ENCODE results near the gene MPPED1.

MPPED1 gene

GRCh38 chr22:43428521-43428920 is 16.7 kb downstream of the MPPED1 start:
- no peak overlapping the region for H3K4me3 ChIP-seq (ENCODE audit: low read depth, low read length)

GRCh38 chr22:43429426-43429825 is 17.6 kb downstream of the MPPED1 start:
- no peak overlapping the region for H3K4me3 ChIP-seq (ENCODE audit: low read depth, low read length)

GRCh38 chr22:43431808-43432554 is 20.2 kb downstream of the MPPED1 start:
- H3K4me3 ChIP-seq (ENCODE audit: low read depth, low read length) = no peak overlapping the region

- H3K4me3 ChIP-seq (ENCODE audit: low read depth, low read length) = no peak overlapping the region
These were observed 21.1 kb downstream of the MPPED1 start for GRCh38 chr22:43432883-43433415.

GRCh38 chr22:43433451-43434274 is 21.8 kb downstream of the MPPED1 start:
- no peak overlapping the region for H3K4me3 ChIP-seq (ENCODE audit: low read depth, low read length)

GRCh38 chr22:43434275-43434927 is 22.6 kb downstream of the MPPED1 start:
- H3K4me3 ChIP-seq (ENCODE audit: low read depth, low read length) = no peak overlapping the region

- H3K4me3 ChIP-seq (ENCODE audit: low read depth, low read length) = no peak overlapping the region
These were observed 23.1 kb downstream of the MPPED1 start for GRCh38 chr22:43434928-43435311.

GRCh38 chr22:43435851-43436811 is 24.3 kb downstream of the MPPED1 start:
- H3K4me3 ChIP-seq (ENCODE audit: low read depth, low read length) = no peak overlapping the region

GRCh38 chr22:43436868-43437267 is 25.1 kb downstream of the MPPED1 start:
- no peak overlapping the region for H3K4me3 ChIP-seq (ENCODE audit: low read depth, low read length)

GRCh38 chr22:43437871-43438475 is 26.2 kb downstream of the MPPED1 start:
- H3K4me3 ChIP-seq (ENCODE audit: low read depth, low read length) = no peak overlapping the region

GRCh38 chr22:43438666-43439347 is 27.0 kb downstream of the MPPED1 start:
- H3K4me3 ChIP-seq (ENCODE audit: low read depth, low read length) = no peak overlapping the region

GRCh38 chr22:43439368-43440103 is 27.7 kb downstream of the MPPED1 start:
- no peak overlapping the region for H3K4me3 ChIP-seq (ENCODE audit: low read depth, low read length)

- no peak overlapping the region for H3K4me3 ChIP-seq (ENCODE audit: low read depth, low read length)
These were observed 28.2 kb downstream of the MPPED1 start for GRCh38 chr22:43440104-43440387.

GRCh38 chr22:43440556-43440955 is 28.7 kb downstream of the MPPED1 start:
- no peak overlapping the region for H3K4me3 ChIP-seq (ENCODE audit: low read depth, low read length)

- H3K4me3 ChIP-seq (ENCODE audit: low read depth, low read length) = no peak overlapping the region
These were observed 29.4 kb downstream of the MPPED1 start for GRCh38 chr22:43441216-43441615.

- H3K4me3 ChIP-seq (ENCODE audit: low read depth, low read length) = no peak overlapping the region
These were observed 29.9 kb downstream of the MPPED1 start for GRCh38 chr22:43441751-43442150.

GRCh38 chr22:43442386-43443151 is 30.8 kb downstream of the MPPED1 start:
- H3K4me3 ChIP-seq (ENCODE audit: low read depth, low read length) = no peak overlapping the region

GRCh38 chr22:43443152-43443471 is 31.3 kb downstream of the MPPED1 start:
- no peak overlapping the region for H3K4me3 ChIP-seq (ENCODE audit: low read depth, low read length)

All from iPS-11a (cell line).